GM12878 (cell line): ENCODE measurements around the gene STAT5B. TPM values are rescaled to one million over a fixed set of nuclear protein-coding genes. Genes with fewer than 3 reads are reported as not detected.

Source experiments
- ATAC-seq: fragments of 200-7000 bp; cut with Tn5 transposase; 3 replicates; pipeline ENCODE4 v1.9.1; 2020; ENCODE audit warnings: mild to moderate bottlenecking, moderate library complexity
- BruUV-seq: library from RNA; stranded (reverse); fragments of 400-500 nt; replicated peaks from 2 replicates; lab custom pipeline; 2021; lab: Mats Ljungman, UMichigan
- CTCF ChIA-PET: fragments of 300-600 bp; sonication (Branson Sonifier 250); formaldehyde crosslinking; extraction: SDS; loops from one replicate; lab custom pipeline; 2021; ENCODE audit warnings: inconsistent platforms; lab: Yijun Ruan, JAX
- POLR2A ChIA-PET: fragments of 350-600 bp; formaldehyde crosslinking; extraction: SDS; loops from one replicate; lab custom pipeline; 2021; ENCODE audit warnings: inconsistent platforms; lab: Charles Lee
- RAD21 ChIA-PET: fragments of 300-600 bp; sonication (Branson Sonifier 250); formaldehyde crosslinking; loops from one replicate; lab custom pipeline; 2023; ENCODE audit warnings: antibody characterized with exemption; ENCODE audit not compliant: unreplicated experiment; lab: Charles Lee
- SMC1A ChIA-PET: fragments of 300-600 bp; sonication (Branson Sonifier 250); formaldehyde crosslinking; loops from one replicate; lab custom pipeline; 2023; ENCODE audit not compliant: unreplicated experiment, uncharacterized antibody; lab: Charles Lee
- DNase-seq: peaks from one replicate; pipeline ENCODE4 v3.0.0-alpha.2; 2011; ENCODE audit warnings: low read depth, low spot score
- FAIRE-seq: peaks from 3 replicates; lab custom pipeline; 2011; peaks lifted over from hg19 to GRCh38; lab: Jason Lieb, UNC
- H2AFZ ChIP-seq: 2 replicates; pipeline ENCODE4 v1.6.0; 2011; ENCODE audit warnings: low read depth, low read length, control low read depth; ENCODE audit not compliant: control insufficient read depth
- H3K27ac ChIP-seq: 2 replicates; pipeline ENCODE4 v1.5.1; 2011; ENCODE audit warnings: control low read depth; ENCODE audit not compliant: control insufficient read depth, insufficient read depth
- H3K27me3 ChIP-seq, 2 experiments: replicated peaks in 1 of 2; 2 replicates each; pipeline versions ENCODE4 v1.6.0 to v1.6.1; 2011; ENCODE audit warnings: low read length in 1 of 2; ENCODE audit not compliant: control insufficient read depth in 2 of 2, insufficient read depth in 2 of 2
- H3K36me3 ChIP-seq, 2 experiments: 2 replicates each; pipeline ENCODE4 v1.5.1; 2011; ENCODE audit warnings: low read length in 1 of 2; ENCODE audit not compliant: control insufficient read depth in 2 of 2, insufficient read depth in 2 of 2
- H3K4me1 ChIP-seq: 2 replicates; pipeline ENCODE4 v1.6.1; 2011; ENCODE audit warnings: mild to moderate bottlenecking, low read length, moderate library complexity, mixed read lengths; ENCODE audit not compliant: control insufficient read depth, insufficient read depth
- H3K4me2 ChIP-seq: 2 replicates; pipeline ENCODE4 v1.6.0; 2011; ENCODE audit warnings: control low read depth; ENCODE audit not compliant: control insufficient read depth, insufficient read depth
- H3K4me3 ChIP-seq: fragments of 200-600 bp; sonication (generic); 2 replicates; pipeline ENCODE4 v1.5.1; 2016
- H3K79me2 ChIP-seq: 2 replicates; pipeline ENCODE4 v1.6.0; 2011; ENCODE audit warnings: low read length; ENCODE audit not compliant: control insufficient read depth, insufficient read depth
- H3K9ac ChIP-seq: 2 replicates; pipeline ENCODE4 v1.8.0; 2011; ENCODE audit warnings: low read length, control low read depth, mixed read lengths; ENCODE audit not compliant: control insufficient read depth, insufficient read depth
- H3K9me3 ChIP-seq: replicated peaks from 3 replicates; pipeline ENCODE4 v1.5.1; 2011; ENCODE audit warnings: mild to moderate bottlenecking, low read length; ENCODE audit not compliant: control insufficient read depth, insufficient read depth
- H4K20me1 ChIP-seq: 2 replicates; pipeline ENCODE4 v1.6.0; 2011; ENCODE audit not compliant: control insufficient read depth, insufficient read depth
- CHD4 ChIP-seq: fragments of 200-600 bp; sonication (generic); IDR thresholded peaks from 2 replicates; pipeline ENCODE4 v1.6.1; 2016; ENCODE audit warnings: mild to moderate bottlenecking
- CREB1 ChIP-seq: IDR thresholded peaks from 2 replicates; pipeline ENCODE4 v1.6.1; 2012; ENCODE audit warnings: low read depth, mild to moderate bottlenecking, inconsistent platforms
- DPF2 ChIP-seq: fragments of 450-650 bp; IDR thresholded peaks from 2 replicates; pipeline ENCODE4 v1.6.1; 2017; ENCODE audit warnings: mild to moderate bottlenecking
- HCFC1 ChIP-seq: fragments of 150-350 bp; IDR thresholded peaks from 2 replicates; pipeline ENCODE4 v1.6.1; 2014; ENCODE audit warnings: low read length
- IRF4 ChIP-seq: IDR thresholded peaks from 2 replicates; pipeline ENCODE4 v1.6.1; 2011; ENCODE audit warnings: low read depth, low read length
- PAX5 ChIP-seq: IDR thresholded peaks from 2 replicates; pipeline ENCODE4 v1.6.1; 2011; ENCODE audit warnings: low read depth, low read length, borderline replicate concordance
- PML ChIP-seq: IDR thresholded peaks from 2 replicates; pipeline ENCODE4 v1.6.1; 2012; ENCODE audit warnings: low read length, inconsistent platforms
- POLR2A ChIP-seq: IDR thresholded peaks from 2 replicates; pipeline ENCODE4 v1.6.1; 2011; ENCODE audit warnings: low read depth, mild to moderate bottlenecking, low read length
- SPI1 ChIP-seq: IDR thresholded peaks from 2 replicates; pipeline ENCODE4 v1.6.1; 2011; ENCODE audit warnings: low read depth, mild to moderate bottlenecking, low read length, moderate library complexity, borderline replicate concordance; ENCODE audit not compliant: insufficient read depth
- SREBF1 ChIP-seq: IDR thresholded peaks from 2 replicates; pipeline ENCODE4 v1.6.1; 2012; ENCODE audit warnings: mild to moderate bottlenecking, low read length
- SREBF2 ChIP-seq: IDR thresholded peaks from 2 replicates; pipeline ENCODE4 v1.6.1; 2012; ENCODE audit warnings: mild to moderate bottlenecking, low read length
- SRF ChIP-seq, 2 experiments: IDR thresholded peaks; 2 replicates each; pipeline ENCODE4 v1.6.1; 2011; ENCODE audit warnings: low read depth in 2 of 2, low read length in 2 of 2, mild to moderate bottlenecking in 1 of 2, moderate library complexity in 1 of 2
- TCF12 ChIP-seq: IDR thresholded peaks from 2 replicates; pipeline ENCODE4 v1.6.1; 2011; ENCODE audit warnings: low read depth, mild to moderate bottlenecking, low read length
- ZNF217 ChIP-seq: fragments of 450-650 bp; IDR thresholded peaks from 2 replicates; pipeline ENCODE4 v1.6.1; 2017; ENCODE audit warnings: antibody characterized with exemption, mild to moderate bottlenecking
- ZNF24 ChIP-seq: fragments of 450-650 bp; IDR thresholded peaks from 2 replicates; pipeline ENCODE4 v1.6.1; 2017; ENCODE audit warnings: antibody characterized with exemption, mild to moderate bottlenecking
- ZNF384 ChIP-seq: IDR thresholded peaks from 2 replicates; pipeline ENCODE4 v1.6.1; 2012; ENCODE audit warnings: low read depth, mild to moderate bottlenecking, low read length, improper control_type of control experiment, borderline replicate concordance
- WGBS: methylation state at CpG from one replicate; pipeline ENCODE4 v1.1.6; 2016; ENCODE audit warnings: low lambda C conversion rate; ENCODE audit not compliant: insufficient replicate concordance, insufficient coverage; ENCODE audit errors: missing lambda C conversion rate; 5-methylcytosine and 5-hydroxymethylcytosine counted together
- in situ Hi-C: fragments of 300-500 bp; cut with MboI; formaldehyde crosslinking; loops from 9 replicates; pipeline ENCODE4 v1.14.3; 2018; ENCODE audit warnings: mixed read lengths
- intact Hi-C: fragments of 100-400 bp; cut with micrococcal nuclease; formaldehyde crosslinking; loops from one replicate; pipeline ENCODE4 v1.14.2; 2022; ENCODE audit not compliant: unreplicated experiment
- polyA plus RNA-seq, 11 experiments: library from polyadenylated mRNA; depleted of rRNA in 4 of 11; unstranded in 6 of 11; stranded (reverse) in 5 of 11; fragments of >200 nt; fragmentation: Nextera tagmentation in 4 of 11; fragmentation: Illumina TruSeq in 1 of 11; extraction: Ambion mirVana in 4 of 11; extraction: Trizol in 1 of 11; gene quantifications; 1 replicate in 1 of 11; 2 replicates in 10 of 11; pipeline versions ENCODE4 v1.2.1 to v1.2.3, GENCODE V29; 2011 to 2016; ENCODE audit warnings: inconsistent platforms in 2 of 11, missing spikeins in 2 of 11, low read depth in 1 of 11
- total RNA-seq, 4 experiments: library from RNA; depleted of rRNA in 3 of 4; stranded (reverse); fragments of >200 nt in 3 of 4; fragmentation: Illumina TruSeq in 1 of 4; extraction: Trizol in 1 of 4; gene quantifications; 2 replicates each; pipeline versions ENCODE4 v1.2.1 to v1.2.3, GENCODE V29; 2013 to 2021
- TF ChIP-seq, protein P1 (sequence below): fragments of 450-650 bp; IDR thresholded peaks from 2 replicates; pipeline ENCODE4 v1.6.1; 2016; ENCODE audit warnings: mild to moderate bottlenecking
- TF ChIP-seq, protein P2 (sequence below): fragments of 450-650 bp; IDR thresholded peaks from 2 replicates; pipeline ENCODE4 v1.6.1; 2017; ENCODE audit warnings: mild to moderate bottlenecking
- TF ChIP-seq, protein P3 (sequence below): fragments of 450-650 bp; IDR thresholded peaks from 2 replicates; pipeline ENCODE4 v1.6.1; 2017; ENCODE audit warnings: mild to moderate bottlenecking, moderate library complexity

The STAT5B gene
- total and polyA plus RNA-seq, 10 of the 15 experiments (the other 5 are each of a cell fraction or from before 2014, with no cell fraction given) = 11.0 to 69.6 (median 46.7) TPM

DNA sequence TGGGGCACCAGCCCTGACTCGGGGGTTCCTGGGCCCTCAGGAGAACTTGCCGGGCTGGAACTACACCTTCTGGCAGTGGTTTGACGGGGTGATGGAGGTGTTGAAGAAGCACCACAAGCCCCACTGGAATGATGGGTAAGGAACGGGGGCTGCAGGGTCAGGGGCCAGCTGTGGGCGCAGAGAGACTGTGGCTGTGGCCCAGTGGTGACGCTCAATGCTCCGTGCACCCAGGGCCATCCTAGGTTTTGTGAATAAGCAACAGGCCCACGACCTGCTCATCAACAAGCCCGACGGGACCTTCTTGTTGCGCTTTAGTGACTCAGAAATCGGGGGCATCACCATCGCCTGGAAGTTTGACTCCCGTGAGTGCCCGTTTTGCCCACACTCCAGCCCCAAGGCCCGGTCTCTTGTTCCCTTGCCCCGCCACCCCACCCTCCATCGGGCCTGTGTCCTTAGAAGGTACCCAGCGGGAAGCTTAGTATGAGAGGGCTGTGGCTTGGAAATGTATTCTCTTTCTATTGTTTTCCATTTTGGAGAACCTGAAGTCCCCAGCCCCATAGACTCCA lies 31.3 kb upstream of the STAT5B start:
- no peaks in the 10 kb centered on the region for H3K79me2 ChIP-seq
- no peak overlapping the region for H3K4me2 ChIP-seq
- H2AFZ ChIP-seq = no peak overlapping the region
- no peak for DNase-seq
- ChIA-PET SMC1A (interaction anchor here (0.8 to 2.2 kb wide), 2 partner anchors 11 to 28 kb away, joined by 3 to 6 read pairs; no protein-coding TSS in a partner anchor), CTCF (interaction anchor here (0.5 to 1.2 kb wide), 2 partner anchors 11 to 85 kb away, joined by 3 read pairs; no protein-coding TSS in a partner anchor), RAD21 (no interaction called here), POLR2A (no interaction called here)
- TF ChIP-seq CREB1 (no peak), PAX5 (no peak), DPF2 (no peak), SPI1 (no peak), TCF12 (no peak), SREBF2 (no peak), SRF (IDR thresholded peaks at IDR 0.05; ENCODE audit: low read depth in 2 of 2, low read length in 2 of 2) (no peak), SREBF1 (no peak), POLR2A (no peak), ZNF217 (no peak), ZNF24 (no peak), ZNF384 (no peak), IRF4 (no peak), CHD4 (no peak), HCFC1 (no peak), PML (no peak)
- TF ChIP-seq, protein P1, sequence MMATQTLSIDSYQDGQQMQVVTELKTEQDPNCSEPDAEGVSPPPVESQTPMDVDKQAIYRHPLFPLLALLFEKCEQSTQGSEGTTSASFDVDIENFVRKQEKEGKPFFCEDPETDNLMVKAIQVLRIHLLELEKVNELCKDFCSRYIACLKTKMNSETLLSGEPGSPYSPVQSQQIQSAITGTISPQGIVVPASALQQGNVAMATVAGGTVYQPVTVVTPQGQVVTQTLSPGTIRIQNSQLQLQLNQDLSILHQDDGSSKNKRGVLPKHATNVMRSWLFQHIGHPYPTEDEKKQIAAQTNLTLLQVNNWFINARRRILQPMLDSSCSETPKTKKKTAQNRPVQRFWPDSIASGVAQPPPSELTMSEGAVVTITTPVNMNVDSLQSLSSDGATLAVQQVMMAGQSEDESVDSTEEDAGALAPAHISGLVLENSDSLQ = no peak
- TF ChIP-seq, protein P2, sequence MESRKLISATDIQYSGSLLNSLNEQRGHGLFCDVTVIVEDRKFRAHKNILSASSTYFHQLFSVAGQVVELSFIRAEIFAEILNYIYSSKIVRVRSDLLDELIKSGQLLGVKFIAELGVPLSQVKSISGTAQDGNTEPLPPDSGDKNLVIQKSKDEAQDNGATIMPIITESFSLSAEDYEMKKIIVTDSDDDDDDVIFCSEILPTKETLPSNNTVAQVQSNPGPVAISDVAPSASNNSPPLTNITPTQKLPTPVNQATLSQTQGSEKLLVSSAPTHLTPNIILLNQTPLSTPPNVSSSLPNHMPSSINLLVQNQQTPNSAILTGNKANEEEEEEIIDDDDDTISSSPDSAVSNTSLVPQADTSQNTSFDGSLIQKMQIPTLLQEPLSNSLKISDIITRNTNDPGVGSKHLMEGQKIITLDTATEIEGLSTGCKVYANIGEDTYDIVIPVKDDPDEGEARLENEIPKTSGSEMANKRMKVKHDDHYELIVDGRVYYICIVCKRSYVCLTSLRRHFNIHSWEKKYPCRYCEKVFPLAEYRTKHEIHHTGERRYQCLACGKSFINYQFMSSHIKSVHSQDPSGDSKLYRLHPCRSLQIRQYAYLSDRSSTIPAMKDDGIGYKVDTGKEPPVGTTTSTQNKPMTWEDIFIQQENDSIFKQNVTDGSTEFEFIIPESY = no peak
- TF ChIP-seq, protein P3, sequence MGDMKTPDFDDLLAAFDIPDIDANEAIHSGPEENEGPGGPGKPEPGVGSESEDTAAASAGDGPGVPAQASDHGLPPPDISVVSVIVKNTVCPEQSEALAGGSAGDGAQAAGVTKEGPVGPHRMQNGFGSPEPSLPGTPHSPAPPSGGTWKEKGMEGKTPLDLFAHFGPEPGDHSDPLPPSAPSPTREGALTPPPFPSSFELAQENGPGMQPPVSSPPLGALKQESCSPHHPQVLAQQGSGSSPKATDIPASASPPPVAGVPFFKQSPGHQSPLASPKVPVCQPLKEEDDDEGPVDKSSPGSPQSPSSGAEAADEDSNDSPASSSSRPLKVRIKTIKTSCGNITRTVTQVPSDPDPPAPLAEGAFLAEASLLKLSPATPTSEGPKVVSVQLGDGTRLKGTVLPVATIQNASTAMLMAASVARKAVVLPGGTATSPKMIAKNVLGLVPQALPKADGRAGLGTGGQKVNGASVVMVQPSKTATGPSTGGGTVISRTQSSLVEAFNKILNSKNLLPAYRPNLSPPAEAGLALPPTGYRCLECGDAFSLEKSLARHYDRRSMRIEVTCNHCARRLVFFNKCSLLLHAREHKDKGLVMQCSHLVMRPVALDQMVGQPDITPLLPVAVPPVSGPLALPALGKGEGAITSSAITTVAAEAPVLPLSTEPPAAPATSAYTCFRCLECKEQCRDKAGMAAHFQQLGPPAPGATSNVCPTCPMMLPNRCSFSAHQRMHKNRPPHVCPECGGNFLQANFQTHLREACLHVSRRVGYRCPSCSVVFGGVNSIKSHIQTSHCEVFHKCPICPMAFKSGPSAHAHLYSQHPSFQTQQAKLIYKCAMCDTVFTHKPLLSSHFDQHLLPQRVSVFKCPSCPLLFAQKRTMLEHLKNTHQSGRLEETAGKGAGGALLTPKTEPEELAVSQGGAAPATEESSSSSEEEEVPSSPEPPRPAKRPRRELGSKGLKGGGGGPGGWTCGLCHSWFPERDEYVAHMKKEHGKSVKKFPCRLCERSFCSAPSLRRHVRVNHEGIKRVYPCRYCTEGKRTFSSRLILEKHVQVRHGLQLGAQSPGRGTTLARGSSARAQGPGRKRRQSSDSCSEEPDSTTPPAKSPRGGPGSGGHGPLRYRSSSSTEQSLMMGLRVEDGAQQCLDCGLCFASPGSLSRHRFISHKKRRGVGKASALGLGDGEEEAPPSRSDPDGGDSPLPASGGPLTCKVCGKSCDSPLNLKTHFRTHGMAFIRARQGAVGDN = no peak
- peaks cover 7 to 20% of the 10 kb centered on the region in 2 experiments; a peak in 3 of 4 replicates for H3K36me3 ChIP-seq
- no peak overlapping the region for H3K9ac ChIP-seq
- ATAC-seq = no peak
- H3K27me3 ChIP-seq = no peaks in the 10 kb centered on the region
- in situ Hi-C loops = no loop called here
- BruUV-seq = no TSS peak
- no peaks in the 10 kb centered on the region for H3K9me3 ChIP-seq
- no peak overlapping the region for H3K27ac ChIP-seq
- no peaks in the 10 kb centered on the region for H4K20me1 ChIP-seq
- FAIRE-seq = no peak
- H3K4me1 ChIP-seq = peaks cover 19% of the 10 kb centered on the region
- WGBS = 81% methylated on average over 19 of the region's 19 CpGs
- no peak overlapping the region for H3K4me3 ChIP-seq
- intact Hi-C loops = no loop called here
